GM10266 (cell line): ENCODE measurements around the gene SLC9A9.

ENCODE experiments used
- DNase-seq: peaks from one replicate; pipeline ENCODE4 v3.0.0; 2012; ENCODE audit errors: extremely low spot score
- TF ChIP-seq, protein P1 (sequence below): IDR thresholded peaks from 2 replicates; pipeline ENCODE4 v1.5.1; 2012; ENCODE audit warnings: mild to moderate bottlenecking, low read depth; ENCODE audit not compliant: control insufficient read depth, insufficient read depth; ENCODE audit errors: missing control alignments

Gene SLC9A9

DNA sequence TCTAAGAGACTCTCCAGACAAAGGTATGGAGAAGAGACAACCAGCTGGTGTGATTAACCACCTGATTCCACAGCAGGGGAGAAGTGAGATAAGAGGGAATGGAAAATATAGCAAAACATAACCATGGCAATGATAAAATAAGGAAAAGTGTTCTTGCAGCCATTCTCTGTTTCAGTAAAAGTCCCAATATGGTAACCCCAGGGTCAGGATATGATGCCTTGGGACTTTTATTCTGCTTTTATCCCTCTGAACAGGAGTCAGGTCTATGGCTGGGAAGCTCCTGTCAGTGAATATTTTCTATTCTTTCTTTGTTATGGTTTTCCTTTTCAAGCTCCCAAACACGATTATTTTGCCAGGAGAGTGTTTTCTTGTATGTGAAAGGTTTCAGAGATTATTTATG is 94.2 kb downstream of the SLC9A9 start:
- TF ChIP-seq, protein P1, sequence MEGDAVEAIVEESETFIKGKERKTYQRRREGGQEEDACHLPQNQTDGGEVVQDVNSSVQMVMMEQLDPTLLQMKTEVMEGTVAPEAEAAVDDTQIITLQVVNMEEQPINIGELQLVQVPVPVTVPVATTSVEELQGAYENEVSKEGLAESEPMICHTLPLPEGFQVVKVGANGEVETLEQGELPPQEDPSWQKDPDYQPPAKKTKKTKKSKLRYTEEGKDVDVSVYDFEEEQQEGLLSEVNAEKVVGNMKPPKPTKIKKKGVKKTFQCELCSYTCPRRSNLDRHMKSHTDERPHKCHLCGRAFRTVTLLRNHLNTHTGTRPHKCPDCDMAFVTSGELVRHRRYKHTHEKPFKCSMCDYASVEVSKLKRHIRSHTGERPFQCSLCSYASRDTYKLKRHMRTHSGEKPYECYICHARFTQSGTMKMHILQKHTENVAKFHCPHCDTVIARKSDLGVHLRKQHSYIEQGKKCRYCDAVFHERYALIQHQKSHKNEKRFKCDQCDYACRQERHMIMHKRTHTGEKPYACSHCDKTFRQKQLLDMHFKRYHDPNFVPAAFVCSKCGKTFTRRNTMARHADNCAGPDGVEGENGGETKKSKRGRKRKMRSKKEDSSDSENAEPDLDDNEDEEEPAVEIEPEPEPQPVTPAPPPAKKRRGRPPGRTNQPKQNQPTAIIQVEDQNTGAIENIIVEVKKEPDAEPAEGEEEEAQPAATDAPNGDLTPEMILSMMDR: no peak

DNA sequence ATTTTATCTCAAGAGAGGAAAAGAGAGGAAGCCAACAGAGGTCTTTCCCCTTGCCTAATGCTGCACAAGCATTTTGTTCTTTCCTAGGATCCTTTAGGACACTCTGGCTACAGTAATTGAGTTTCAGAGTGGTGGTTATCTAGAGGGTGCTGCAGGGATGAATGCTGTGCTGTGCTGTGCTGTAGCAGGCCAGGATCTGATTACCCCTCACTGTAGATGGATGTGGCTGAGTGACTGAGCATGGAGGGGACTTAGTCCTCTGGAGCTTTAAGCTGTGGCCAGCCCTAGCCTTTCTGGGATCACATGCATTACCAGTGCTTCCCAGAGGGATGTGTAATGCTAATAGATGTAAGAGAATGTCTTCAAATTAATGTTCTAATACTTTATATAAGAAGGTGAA is 94.8 kb downstream of the SLC9A9 start:
- TF ChIP-seq, protein P1: no peak
- no peak for DNase-seq

More for the DNA sequence above, 94.2 kb downstream of the SLC9A9 start:
- no peak for DNase-seq

DNA sequence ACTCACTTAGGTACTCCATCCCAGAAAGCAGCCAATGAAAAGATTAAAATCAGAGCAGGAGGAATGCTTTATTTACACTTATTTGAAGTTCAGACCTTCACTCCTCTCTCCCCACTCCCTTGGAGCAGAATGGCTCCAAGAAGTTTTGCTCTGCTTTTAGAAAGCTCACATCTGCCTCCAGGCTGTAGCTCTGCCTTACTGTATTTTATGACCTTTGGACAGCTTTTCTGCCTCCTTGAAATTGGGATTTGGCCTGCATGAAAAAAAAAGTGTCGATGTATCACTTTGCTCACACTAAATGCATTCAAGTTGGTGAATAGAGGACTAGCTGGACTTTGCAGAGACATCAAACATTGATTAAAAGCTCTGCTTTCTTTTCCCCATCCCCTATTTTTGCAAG is 95.3 kb downstream of the SLC9A9 start:
- no peak for DNase-seq
- TF ChIP-seq, protein P1: no peak

- DNase-seq: peak; percentile 8
- TF ChIP-seq, protein P1: no peak
These were observed 96.6 kb downstream of the SLC9A9 start for GRCh38 chr3:143751643-143752178.

DNA sequence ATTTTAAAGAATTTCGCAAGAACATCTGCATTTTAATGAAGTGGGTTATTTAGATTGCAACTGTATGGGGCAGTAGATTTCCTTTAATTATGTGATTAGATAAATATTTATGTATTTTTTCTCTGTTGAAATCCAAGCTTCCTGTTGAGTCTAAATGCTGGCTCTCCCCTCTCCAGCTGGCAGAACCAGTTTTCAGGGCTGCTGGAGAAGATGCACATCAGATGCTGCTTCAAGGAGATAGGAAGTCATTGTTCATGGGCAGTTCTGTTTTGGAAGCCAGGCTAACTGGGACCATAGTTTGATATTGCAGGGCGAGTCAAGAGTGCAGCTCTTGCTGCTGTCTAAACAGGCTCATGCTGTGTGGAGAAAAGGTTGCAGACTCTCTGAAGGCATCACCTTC is 97.4 kb downstream of the SLC9A9 start:
- TF ChIP-seq, protein P1: no peak
- DNase-seq: no peak

- TF ChIP-seq, protein P1: no peak
- DNase-seq: no peak
These were observed 98.3 kb downstream of the SLC9A9 start for GRCh38 chr3:143749926-143750325.

DNA sequence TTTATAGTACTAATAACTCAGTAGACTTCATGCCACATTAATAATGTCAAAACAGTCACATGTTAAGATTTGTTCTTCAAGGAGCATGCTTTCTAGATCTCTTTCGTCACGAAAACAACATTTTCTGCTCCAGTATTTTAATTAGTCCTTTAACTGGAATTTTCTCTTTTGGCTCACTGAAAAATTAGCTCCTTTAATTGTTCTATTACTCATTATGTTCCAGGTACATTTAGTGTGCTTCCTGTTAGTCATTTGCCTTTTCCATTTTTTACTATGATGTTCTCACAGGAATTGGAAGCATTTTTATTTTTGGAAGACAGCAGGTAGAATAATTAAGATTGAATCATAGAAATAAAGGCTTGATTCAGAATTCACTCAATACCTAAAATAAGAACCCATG is 111.2 kb downstream of the SLC9A9 start:
- TF ChIP-seq, protein P1: no peak
- DNase-seq: no peak
